22Rv1 (cell line): Measurements from ENCODE around the gene MOV10L1.

Experiments used
- ZFX ChIP-seq: fragments of 450-650 bp; IDR thresholded peaks from 2 replicates; pipeline ENCODE4 v1.6.1; 2017; ENCODE audit warnings: antibody characterized with exemption, borderline replicate concordance
- TF ChIP-seq, protein P1 (sequence below): fragments of 450-650 bp; IDR thresholded peaks from 2 replicates; pipeline ENCODE4 v1.5.1; 2017; ENCODE audit warnings: mild to moderate bottlenecking

GRCh38 chr22:50201191-50202129 is 111.7 kb downstream of the MOV10L1 start:
- TF ChIP-seq, protein P1, sequence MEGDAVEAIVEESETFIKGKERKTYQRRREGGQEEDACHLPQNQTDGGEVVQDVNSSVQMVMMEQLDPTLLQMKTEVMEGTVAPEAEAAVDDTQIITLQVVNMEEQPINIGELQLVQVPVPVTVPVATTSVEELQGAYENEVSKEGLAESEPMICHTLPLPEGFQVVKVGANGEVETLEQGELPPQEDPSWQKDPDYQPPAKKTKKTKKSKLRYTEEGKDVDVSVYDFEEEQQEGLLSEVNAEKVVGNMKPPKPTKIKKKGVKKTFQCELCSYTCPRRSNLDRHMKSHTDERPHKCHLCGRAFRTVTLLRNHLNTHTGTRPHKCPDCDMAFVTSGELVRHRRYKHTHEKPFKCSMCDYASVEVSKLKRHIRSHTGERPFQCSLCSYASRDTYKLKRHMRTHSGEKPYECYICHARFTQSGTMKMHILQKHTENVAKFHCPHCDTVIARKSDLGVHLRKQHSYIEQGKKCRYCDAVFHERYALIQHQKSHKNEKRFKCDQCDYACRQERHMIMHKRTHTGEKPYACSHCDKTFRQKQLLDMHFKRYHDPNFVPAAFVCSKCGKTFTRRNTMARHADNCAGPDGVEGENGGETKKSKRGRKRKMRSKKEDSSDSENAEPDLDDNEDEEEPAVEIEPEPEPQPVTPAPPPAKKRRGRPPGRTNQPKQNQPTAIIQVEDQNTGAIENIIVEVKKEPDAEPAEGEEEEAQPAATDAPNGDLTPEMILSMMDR: no peak
- TF ChIP-seq ZFX: no peak
